ENCODE data around the gene MTLN.
A peak's percentile ranks its signal among the peaks of the same experiment; 100 is the strongest.
"Not testable (repeated sequence)": the region's sequence is repeated elsewhere in the genome, so short reads cannot be mapped to it uniquely, and the experiment has no call there.

MTLN gene, protein sequence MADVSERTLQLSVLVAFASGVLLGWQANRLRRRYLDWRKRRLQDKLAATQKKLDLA

GRCh38 chr2:110211938-110212858 is at the start of gene MTLN:
Gene MTLN, minus strand, starts transcription at chr2:110212547. Its CDS starts 22 bp downstream, at chr2:110212525.
- DNase-seq (ENCODE audit: low spot score) = peak; percentile 62

DNA sequence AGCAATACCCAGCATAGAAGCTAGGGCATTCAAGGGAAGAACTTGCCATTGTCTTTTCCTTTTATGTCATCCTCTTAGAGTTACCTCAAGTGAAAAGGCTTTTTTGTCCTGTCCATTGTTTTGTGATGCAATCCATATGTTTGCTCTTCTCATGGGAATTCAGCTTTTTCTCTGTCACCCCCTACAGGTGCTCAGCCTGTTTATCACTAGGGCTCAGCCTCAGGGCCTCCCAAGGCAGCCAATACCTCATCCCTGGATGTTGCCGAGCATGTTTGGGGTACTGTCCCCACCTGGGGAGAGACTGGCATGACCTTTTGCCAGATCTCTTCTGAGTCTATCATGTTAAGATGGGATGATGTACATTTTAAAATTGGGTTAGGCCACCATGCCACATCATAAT is 49.6 kb upstream of the MTLN start:
- DNase-seq (ENCODE audit: low spot score) = not testable (repeated sequence)

- DNase-seq (ENCODE audit: low spot score) = not testable (repeated sequence)
These were observed 35.9 kb upstream of the MTLN start for GRCh38 chr2:110248081-110248795.

- DNase-seq (ENCODE audit: low spot score) = not testable (repeated sequence)
These were observed 33.4 kb upstream of the MTLN start for GRCh38 chr2:110245488-110246435.

GRCh38 chr2:110243283-110243682 is 30.9 kb upstream of the MTLN start:
- not testable (repeated sequence) for DNase-seq (ENCODE audit: low spot score)

DNA sequence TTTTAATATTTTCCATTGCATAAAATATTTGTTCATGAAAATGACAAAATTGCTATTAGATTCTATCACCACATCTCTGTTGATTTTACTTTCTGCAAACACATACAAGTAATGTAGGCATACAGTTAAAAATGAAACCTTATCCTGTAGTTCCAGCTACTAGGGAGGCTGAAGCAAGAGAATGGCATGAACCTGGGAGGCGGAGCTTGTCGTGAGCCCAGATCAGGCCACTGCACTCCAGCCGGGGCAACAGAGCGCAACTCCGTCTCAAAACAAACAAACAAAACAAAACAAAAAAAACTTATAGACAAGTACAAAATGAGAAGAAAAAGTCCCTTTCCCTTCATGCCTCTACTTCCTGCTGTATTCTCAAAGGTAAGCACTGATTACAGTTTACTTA is 22.2 kb upstream of the MTLN start:
- DNase-seq (ENCODE audit: low spot score) = not testable (repeated sequence)

DNA sequence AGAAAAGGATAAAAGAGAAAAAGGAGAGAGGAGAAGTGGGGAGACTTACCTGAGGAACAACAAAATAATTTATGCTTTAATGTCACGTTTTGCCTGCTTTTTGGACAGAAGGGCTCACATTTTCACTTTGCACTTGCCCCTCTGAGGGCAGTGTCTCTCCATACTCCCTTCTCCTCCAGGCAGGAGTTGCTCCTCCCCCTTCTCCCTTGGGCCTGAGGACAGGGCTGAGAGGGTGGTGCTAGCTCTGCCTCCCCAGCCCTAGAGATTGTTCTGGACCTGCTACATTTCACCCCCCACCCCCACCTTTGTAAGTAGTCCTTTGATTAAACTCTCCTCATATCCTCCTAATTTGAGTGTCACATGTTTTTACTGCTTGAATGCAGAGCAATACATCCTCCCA is 17.5 kb upstream of the MTLN start:
- DNase-seq (ENCODE audit: low spot score) = not testable (repeated sequence)

DNA sequence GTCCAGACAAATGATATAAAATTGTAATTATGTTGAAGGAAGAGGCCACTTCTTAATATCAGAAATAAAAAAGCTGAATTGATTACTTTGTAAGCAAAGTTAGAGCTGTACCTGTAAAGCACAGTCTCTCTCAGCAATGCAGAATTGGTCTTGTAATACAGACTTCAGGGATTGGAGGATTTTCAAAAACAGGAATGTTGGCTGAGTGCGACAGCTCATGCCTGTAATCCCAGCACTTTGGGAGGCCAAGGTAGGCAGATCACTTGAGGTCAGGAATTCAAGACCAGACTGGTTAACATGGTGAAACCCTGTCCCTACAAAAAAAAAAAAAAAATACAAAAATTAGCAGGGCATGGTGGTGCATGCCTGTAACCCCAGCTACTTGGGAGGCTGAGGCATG is 10.3 kb upstream of the MTLN start:
- not testable (repeated sequence) for DNase-seq (ENCODE audit: low spot score)

DNA sequence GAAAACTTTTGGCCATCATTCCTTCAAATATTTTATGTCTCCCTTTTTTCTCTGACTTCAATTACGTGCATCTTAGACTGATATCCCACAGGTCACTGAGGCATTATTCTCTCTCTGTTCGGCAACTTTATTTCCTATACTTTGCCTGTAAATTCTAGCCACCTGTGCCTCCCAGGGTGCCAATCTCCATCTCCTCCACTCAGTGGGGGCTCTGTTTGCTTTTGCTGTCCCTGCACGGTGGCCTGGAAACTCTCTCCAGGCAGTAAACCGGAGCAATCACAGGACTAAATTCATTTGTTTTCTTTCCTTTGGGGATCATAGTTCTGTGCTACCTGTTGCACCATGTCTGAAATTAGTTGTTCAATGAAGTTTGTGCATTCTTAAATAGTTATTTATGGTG is 9.6 kb upstream of the MTLN start:
- DNase-seq (ENCODE audit: low spot score) = no peak

- no peak for DNase-seq (ENCODE audit: low spot score)
These were observed 7.8 kb upstream of the MTLN start for GRCh38 chr2:110220190-110220564.

DNA sequence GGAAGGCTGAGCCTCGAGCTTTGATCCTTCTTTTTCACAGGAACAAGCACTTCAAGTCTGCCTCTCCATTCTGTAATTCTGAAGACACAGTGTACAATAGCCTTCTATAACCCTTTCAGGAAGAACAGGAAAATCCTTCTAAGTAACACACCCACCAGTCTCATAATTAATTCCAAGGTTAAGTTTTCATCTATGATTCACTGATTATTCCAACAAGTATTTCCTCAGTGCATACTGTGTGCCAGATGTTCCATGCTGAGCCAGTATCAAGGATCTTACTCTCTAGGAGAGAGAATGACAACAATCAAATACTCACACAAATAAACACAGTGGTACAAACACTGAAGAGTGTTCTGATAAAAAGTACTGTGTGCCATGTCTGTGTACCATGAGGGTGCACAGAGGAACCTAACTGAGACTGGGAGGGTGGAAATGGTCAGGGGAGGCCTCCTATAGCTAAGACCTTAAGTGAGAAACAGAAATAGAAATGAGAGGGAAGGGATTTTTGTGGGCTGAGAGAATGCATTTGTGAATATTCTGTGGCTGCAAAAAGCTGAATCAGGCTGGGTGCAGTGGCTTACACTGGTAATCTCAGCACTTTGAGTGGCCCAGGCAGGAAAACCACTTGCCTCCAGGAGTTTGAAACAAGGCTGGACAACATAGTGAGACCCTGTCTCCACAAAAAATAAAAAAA is 7.3 kb upstream of the MTLN start:
- DNase-seq (ENCODE audit: low spot score) = no peak

- DNase-seq (ENCODE audit: low spot score) = not testable (repeated sequence)
These were observed 6.5 kb upstream of the MTLN start for GRCh38 chr2:110218889-110219288.

- no peak for DNase-seq (ENCODE audit: low spot score)
These were observed 4.5 kb upstream of the MTLN start for GRCh38 chr2:110216803-110217202.

DNA sequence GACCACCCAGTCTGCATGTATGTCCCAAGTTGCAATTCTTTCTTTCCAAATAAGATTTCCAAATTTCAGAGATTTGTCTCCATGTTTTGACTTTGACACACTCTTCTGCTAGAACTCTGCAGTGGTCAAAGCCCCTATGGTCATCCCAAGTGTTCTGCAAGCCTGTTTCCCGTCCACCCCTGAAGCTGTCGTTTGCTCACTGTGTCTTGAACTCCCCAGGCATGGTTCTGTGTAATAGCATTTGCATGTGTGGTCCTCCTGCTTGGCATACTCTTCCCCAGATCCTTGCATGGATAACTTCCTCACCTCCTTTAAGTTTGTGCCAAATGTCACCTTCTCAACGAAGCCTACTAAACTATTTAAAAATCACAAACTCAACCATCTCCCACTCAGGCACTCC is 3.9 kb upstream of the MTLN start:
- DNase-seq (ENCODE audit: low spot score) = no peak

DNA sequence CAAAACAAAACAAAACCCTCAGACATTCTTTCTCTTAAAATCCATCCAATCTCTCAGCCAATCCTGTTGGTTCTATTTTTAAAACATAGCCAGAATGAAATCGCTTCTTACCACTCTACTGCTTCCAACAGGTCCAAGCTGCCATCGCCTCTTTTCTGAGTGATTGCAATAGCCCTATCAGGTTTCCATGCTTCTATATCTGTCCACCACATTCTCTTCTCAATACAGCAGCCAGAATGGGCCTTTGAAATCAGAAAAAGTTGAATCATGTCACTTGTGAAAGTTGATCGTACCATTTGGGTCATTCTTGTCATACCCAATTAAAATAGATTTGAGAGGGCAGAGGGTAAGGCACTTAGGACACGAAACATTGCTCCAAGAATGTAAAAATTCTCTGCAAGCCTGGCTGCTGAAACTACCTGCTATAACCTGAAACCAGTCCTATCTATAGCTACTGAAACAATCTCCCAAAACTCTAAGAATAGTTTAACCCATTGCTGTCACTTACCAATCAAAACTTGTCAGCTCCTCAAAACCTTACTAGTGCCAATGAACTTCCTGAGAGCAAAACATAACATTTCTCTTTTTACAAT is 3.3 kb upstream of the MTLN start:
- DNase-seq (ENCODE audit: low spot score) = no peak

GRCh38 chr2:110215091-110215490 is 2.7 kb upstream of the MTLN start:
- no peak for DNase-seq (ENCODE audit: low spot score)

- not testable (repeated sequence) for DNase-seq (ENCODE audit: low spot score)
These were observed 1.2 kb upstream of the MTLN start for GRCh38 chr2:110213522-110213921.

DNA sequence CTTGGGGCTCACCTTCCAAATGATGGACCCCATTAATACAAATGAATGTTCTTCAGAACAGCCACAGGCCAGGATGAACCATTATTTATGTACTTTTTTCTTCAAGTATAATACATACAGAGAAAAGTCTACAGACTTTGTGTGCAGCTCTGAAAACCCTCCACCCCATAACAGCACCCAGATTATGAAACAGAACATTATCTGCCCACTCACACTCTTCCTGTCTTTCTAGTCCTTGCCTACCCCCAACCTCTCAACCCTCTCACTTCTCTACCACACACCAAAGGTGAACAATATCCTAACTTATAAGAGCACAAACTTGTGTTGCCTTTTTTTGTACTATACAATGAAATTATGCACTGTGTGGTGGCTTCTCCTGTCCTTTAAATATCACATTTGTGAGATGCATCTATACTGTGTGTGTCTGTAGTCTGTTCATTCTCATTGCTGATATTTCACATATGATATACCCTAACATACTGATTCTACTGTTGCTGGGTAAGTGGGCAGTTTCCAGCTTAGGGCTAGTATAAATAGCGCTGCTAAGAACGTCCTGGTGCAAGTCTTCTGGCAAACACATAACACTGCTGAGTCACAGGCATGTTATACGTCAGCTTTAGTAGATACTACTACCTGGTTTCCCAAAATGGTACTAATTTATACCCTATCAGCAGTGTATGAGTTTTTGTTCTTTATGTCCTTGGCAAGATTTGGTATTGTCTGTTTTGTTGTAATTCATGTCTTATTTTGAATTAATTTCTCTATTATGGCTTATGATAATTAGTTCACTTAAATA is 6.5 kb downstream of the MTLN start:
- no peak for DNase-seq (ENCODE audit: low spot score)

DNA sequence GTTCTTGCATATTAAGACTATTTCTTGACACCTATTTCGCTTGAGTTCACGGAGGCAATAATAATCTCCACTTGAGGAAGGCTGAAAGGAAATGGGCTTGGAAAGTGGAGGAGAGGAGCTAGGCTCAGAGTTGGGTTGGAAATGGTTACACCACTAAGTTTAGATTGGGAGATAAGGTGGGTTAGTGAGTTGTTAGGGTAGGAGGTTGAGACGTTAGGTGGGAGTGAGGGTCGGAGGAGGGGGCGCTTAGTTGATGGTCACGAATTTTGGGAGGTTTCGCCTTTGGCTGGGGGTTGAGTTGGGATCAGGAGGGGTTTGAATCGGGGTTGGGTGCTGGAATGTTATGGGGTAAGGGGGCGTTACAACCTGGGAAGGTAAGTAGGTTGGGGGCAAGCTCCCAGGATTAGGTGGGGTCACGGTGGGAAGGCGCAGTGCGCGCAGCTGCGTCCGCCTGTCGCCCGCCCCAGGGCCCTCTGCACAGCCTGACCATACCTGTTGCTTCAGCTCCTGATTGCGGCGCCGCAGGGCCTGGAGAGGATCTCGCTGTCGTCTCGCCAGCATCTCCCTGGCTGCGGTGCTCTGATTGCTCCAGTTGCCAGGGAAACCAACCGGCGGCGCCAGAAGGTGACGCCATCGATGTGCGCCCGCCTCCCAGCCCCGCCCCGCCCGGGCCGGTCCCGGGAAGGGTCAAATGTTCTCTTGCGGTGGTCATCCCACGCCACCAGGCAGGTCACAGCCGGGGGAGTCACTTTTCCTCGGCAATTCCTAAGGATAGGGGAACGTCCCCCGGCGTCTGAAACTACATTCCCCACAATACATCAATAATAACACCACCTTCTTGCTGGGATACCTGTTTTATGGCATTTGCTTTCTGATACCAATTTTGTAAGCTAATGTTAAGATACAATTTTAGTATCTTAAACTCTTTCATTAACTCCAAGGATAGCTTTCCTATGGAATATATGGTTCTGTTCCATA is 7.7 kb downstream of the MTLN start, which contains the start of gene NPHP1:
NPHP1 (minus strand) TSS at position 606 of the 978 bp plus-strand sequence; CDS start at position 561, 45 bp downstream.
- DNase-seq (ENCODE audit: low spot score) = peak; percentile 88

All from HuH-7 (cell line).